ENCODE measurements around the gene E2F2.
"Not testable (repeated sequence)": the region's sequence is repeated elsewhere in the genome, so short reads cannot be mapped to it uniquely, and the experiment has no call there.

E2F2 gene

DNA sequence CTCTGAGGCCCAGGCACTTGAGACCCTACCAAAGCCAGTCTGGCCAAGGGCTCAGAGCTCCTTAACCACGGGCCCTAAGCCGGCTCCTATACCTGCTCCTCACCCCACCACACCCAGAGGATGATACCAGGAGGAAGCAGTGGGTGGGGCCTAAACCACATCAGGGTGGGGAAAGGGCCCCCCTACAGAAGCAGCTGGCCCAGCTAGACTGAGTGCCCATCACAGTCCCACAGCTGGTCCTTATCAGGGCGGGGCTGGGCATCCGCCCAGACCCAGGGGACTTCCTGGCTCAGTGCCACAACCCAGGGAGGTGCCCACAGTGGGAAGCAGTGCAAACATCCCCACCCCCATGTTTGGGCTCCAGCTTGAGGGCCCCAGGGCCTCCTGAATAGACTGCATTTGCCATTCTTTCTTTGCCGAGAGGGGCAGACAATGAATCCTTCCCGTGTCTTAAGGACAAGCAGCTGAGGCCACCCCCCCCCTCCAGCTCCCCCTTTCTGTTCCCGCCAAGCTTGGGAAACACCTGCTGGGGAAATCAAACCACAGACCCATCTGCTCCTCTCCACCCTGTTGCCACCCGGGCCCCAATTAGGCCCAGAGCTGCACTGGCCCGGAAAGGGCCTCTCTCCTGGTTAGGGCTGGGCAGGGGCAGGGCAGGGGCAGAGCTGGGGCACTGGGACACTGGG lies 6.2 kb downstream of the E2F2 start:
- no peak for DNase-seq (ENCODE audit: low read depth in 2 of 2)

GRCh38 chr1:23524163-23524562 lies 6.9 kb downstream of the E2F2 start:
- DNase-seq (ENCODE audit: low read depth in 2 of 2), result no peak

DNA sequence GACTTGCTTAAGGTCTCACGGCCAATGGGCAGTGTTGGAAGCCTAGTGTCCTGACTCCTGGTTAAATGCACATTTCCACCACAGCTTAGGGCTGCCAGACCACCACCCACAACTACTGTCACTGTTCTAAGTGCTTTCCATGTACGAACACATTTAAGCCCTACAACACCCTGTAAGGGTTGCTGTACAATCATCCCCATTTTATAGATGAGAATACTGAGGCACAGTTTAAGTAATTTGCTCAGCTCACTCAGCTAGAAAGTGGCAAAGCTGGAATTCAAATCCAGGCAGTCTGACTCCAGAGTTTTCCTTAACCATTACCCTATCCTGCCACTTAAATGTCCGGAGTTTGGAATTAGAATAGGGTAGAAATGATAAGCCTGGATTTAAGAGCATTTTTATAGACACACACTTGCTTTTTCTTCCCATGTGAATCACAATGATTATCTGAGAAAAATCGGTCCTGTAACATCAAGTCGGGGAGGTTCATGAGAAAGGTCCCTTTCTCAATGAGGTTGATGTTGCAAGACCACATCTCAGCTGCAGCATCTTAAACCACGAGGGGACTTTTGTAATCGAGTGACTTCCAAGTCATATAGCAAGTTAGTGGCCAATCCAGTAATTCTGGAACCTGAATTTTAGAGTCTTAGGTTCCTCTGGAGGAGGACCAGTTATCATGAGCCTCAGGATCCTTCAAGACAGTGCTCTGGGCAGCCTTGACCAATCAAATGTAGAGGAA lies 8.6 kb downstream of the E2F2 start:
- DNase-seq (ENCODE audit: low read depth in 2 of 2), result no peak

GRCh38 chr1:23521588-23521987 lies 9.4 kb downstream of the E2F2 start:
- DNase-seq (ENCODE audit: low read depth in 2 of 2), result no peak

- DNase-seq (ENCODE audit: low read depth in 2 of 2), result no peak
Observed at GRCh38 chr1:23517581-23517980, 13.5 kb downstream of the E2F2 start.

- DNase-seq (ENCODE audit: low read depth in 2 of 2), result no peak
Observed at GRCh38 chr1:23515905-23516304, 15.1 kb downstream of the E2F2 start.

GRCh38 chr1:23514111-23514679 lies 16.8 kb downstream of the E2F2 start:
- no peak for DNase-seq (ENCODE audit: low read depth in 2 of 2)

GRCh38 chr1:23509896-23510295 lies 21.1 kb downstream of the E2F2 start:
- DNase-seq (ENCODE audit: low read depth in 2 of 2), result no peak

- DNase-seq (ENCODE audit: low read depth in 2 of 2), result no peak
Observed at GRCh38 chr1:23506376-23507107, 24.5 kb downstream of the E2F2 start.

GRCh38 chr1:23505851-23506250 lies 25.2 kb downstream of the E2F2 start:
- DNase-seq (ENCODE audit: low read depth in 2 of 2), result no peak

DNA sequence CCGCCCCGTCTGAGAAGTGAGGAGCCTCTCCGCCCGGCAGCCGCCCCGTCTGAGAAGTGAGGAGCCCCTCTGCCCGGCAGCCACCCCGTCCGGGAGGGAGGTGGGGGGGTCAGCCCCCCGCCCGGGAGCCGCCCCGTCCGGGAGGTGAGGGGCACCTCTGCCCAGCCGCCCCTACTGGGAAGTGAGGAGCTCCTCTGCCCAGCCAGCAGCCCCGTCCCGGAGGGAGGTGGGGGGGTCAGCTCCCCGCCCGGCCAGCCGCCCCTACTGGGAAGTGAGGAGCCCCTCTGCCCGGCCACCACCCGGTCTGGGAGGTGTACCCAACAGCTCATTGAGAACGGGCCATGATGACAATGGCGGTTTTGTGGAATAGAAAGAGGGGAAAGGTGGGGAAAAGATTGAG lies 26.9 kb downstream of the E2F2 start:
- DNase-seq (ENCODE audit: low read depth in 2 of 2), result not testable (repeated sequence)

GRCh38 chr1:23502951-23503350 lies 28.1 kb downstream of the E2F2 start:
- DNase-seq (ENCODE audit: low read depth in 2 of 2), result no peak

GRCh38 chr1:23500466-23500865 lies 30.6 kb downstream of the E2F2 start:
- DNase-seq (ENCODE audit: low read depth in 2 of 2), result no peak

DNA sequence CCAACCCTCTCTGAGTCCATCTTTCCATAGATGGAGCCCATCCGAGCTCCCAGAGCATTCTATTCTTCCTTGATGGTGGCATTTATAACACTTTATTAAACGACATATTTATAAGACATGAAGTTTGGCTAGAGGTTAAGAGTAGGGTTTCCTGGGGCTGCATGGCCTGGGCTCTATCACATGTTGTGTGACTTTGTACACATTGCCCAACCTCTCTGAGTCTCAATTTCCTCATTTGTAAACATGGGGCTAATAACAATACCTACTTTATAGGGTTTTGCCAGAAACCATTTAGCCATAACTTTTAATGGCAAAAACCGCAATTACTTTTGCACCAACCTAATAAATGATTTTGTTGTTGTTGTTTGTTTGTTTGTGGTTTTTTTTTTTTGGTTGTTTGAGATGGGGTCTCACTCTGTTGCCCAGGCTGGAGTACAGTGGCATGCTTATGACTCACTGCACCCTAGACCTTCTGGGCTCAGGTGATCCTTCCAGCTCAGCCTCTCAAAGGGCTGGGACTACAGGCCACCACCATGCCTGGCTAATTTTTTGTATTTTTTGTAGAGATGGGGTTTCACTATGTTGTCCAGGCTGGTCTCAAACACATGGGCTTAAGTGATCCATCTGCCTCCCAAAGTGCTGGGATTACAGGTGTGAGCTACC lies 33.1 kb downstream of the E2F2 start:
- no peak for DNase-seq (ENCODE audit: low read depth in 2 of 2)

GRCh38 chr1:23496490-23497181 lies 34.4 kb downstream of the E2F2 start:
- no peak for DNase-seq (ENCODE audit: low read depth in 2 of 2)

GRCh38 chr1:23494836-23495235 lies 36.2 kb downstream of the E2F2 start:
- DNase-seq (ENCODE audit: low read depth in 2 of 2), result not testable (repeated sequence)

DNA sequence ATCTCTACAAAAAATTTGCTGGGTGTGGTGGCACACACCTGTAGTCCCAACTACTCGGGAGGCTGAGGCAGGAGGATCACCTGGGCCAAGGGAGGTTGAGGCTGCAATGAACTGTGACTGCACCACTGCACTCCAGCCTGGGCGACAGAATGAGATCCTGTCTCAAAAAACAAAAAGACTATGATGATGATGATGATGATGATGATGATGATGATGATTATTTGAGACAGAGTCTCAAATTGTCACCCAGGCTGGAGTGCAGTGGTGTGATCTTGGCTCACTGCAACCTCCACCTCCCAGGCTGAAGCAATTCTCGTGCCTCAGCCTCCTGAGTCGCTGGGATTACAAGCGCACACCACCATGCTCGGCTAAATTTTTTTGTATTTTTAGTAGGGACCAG lies 38.3 kb downstream of the E2F2 start:
- not testable (repeated sequence) for DNase-seq (ENCODE audit: low read depth in 2 of 2)

- no peak for DNase-seq (ENCODE audit: low read depth in 2 of 2)
Observed at GRCh38 chr1:23492132-23492720, 38.8 kb downstream of the E2F2 start.

GRCh38 chr1:23489842-23490241 lies 41.2 kb downstream of the E2F2 start:
- DNase-seq (ENCODE audit: low read depth in 2 of 2), result no peak

GRCh38 chr1:23485002-23485332 lies 46.1 kb downstream of the E2F2 start:
- no peak for DNase-seq (ENCODE audit: low read depth in 2 of 2)

Measured in activated CD8-positive, alpha-beta memory T cell treated with anti-CD3 and anti-CD28 coated beads for 4 hours (primary cell).